ENCODE results near the gene CFAP221. TPM values are rescaled to one million over a fixed set of nuclear protein-coding genes. Genes with fewer than 3 reads are reported as not detected.

The CFAP221 gene
- total and polyA plus RNA-seq, 2 donors, result 0.14 to 0.41 TPM

DNA sequence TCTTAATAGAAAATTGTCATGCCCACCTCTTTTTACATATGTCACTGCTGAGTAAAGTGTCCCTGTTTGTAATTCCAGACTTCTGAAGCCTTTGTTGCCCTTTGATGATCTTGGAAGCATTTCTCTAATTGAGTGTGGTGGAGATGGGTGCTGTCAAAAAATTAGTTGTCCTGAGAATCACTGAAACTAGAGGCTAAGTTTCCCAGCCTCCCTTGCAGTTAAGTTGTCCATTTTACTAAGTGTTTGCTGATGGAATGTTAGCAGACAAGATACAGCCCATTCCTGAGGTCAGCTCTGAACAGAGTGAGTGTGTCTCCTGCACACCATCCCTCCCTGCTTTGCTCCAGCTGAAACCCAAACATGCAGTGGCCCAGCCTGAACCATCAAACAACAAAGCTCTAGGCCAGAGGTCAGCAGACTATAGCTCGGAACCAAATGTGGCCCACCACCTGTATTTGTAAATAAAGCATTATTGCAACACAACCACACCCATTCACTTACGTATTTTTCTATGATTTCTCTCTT lies 106.7 kb downstream of the CFAP221 start:
- no peak overlapping the region for H3K4me3 ChIP-seq (ENCODE audit: low read length in 2 of 2)

DNA sequence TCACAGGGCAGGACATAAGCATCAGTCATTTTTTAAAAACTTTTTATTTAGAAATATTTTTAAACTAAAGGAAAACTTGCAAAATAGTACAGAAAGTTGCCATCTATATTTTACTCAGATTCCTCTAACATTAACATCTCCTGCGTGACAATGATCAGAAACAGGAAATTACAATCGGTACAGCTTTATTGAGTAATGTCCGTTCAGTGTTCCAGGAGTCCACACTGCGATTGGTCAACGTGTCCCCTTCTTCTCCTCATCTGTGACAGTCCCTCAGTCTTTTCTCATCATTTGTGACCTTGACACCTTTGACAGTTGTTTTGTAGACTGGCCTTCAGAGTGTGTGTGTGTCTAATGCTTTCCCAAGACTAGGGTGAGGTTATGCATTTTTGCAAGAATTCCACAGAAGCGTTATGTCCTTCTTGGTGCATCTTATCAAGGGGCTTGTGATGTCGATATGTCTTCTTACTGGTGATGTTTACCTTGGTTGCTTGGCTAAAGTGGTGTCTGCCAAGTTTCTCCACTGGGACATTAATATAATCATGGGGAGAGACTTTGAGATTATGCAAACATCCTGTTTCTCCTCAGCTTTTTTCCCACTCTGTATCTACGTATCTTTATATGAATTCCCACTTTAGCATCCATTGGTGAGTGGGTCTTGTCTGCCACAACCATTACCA lies 113.4 kb downstream of the CFAP221 start:
- Histone ChIP-seq H3K36me3 (ENCODE audit: control insufficient read depth in 2 of 2, insufficient read depth in 2 of 2, low read length in 1 of 2) (no peaks in the 10 kb centered on the region), H3K9me3 (ENCODE audit: control insufficient read depth in 2 of 2, insufficient read depth in 1 of 2, low read length in 1 of 2) (no peaks in the 10 kb centered on the region), H3K27me3 (ENCODE audit: control insufficient read depth in 2 of 2, insufficient read depth in 1 of 2, low read length in 1 of 2) (no peaks in the 10 kb centered on the region), H3K27ac (ENCODE audit: low read depth in 1 of 2, low read length in 1 of 2) (no peak overlapping the region), H3K4me3 (ENCODE audit: low read length in 2 of 2) (no peak overlapping the region), H3K4me1 (ENCODE audit: control insufficient read depth in 2 of 2, insufficient read depth in 2 of 2, low read length in 2 of 2) (no peaks in the 10 kb centered on the region)
- WGBS, result 95% methylated on average over 8 of the region's 8 CpGs
- no peak for DNase-seq (ENCODE audit: low read depth in 6 of 9, low spot score in 9 of 9)

More for the DNA sequence above, 106.7 kb downstream of the CFAP221 start:
- no peaks in the 10 kb centered on the region for H3K9me3 ChIP-seq (ENCODE audit: control insufficient read depth in 2 of 2, insufficient read depth in 1 of 2, low read length in 1 of 2)
- no peaks in the 10 kb centered on the region for H3K36me3 ChIP-seq (ENCODE audit: control insufficient read depth in 2 of 2, insufficient read depth in 2 of 2, low read length in 1 of 2)
- WGBS, result 95% methylated on average over 2 of the region's 2 CpGs
- H3K27ac ChIP-seq (ENCODE audit: low read depth in 1 of 2, low read length in 1 of 2), result no peak overlapping the region
- H3K27me3 ChIP-seq (ENCODE audit: control insufficient read depth in 2 of 2, insufficient read depth in 1 of 2, low read length in 1 of 2), result peaks cover 0 to 2% of the 10 kb centered on the region in 2 donors
- no peaks in the 10 kb centered on the region for H3K4me1 ChIP-seq (ENCODE audit: control insufficient read depth in 2 of 2, insufficient read depth in 2 of 2, low read length in 2 of 2)
- DNase-seq (ENCODE audit: low read depth in 6 of 9, low spot score in 9 of 9), result no peak

DNA sequence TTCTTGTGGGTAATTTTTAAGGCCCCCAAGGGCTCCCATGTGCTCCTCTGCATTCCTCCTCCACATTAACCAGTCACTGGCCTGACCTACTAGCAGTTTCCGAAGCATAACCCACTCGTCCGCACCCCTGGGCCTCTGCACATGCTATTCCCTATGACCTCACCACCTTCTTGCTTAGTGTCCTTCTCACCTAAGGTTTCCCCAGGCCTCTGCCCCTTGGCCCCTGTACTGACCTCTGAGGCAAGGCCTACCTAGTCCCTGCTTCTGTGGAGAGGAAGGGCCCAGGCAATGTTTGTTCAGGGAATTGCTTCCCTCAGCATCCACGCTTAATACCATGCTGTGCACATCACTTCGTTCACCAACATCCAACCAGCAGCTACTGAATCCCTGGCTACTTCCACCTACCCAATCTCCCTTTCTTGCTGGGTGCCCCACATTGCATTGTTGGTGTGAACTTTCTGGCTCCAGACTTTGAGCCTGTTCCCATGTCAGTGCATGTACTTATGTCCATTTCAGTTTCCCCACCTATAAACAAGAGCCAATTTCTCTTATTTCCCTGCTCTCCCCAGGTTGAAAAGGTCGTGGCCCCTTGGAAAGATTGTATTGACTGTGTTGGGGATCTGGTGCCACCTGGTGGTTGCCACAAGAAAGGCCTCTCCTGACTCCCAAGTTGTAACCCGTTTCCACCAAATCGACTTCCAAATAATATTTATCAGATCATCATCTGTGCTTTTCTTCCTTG lies 115.5 kb downstream of the CFAP221 start:
- H3K27ac ChIP-seq (ENCODE audit: low read depth in 1 of 2, low read length in 1 of 2), result no peak overlapping the region
- DNase-seq (ENCODE audit: low read depth in 6 of 9, low spot score in 9 of 9), result peak in 4 of 9 donors; percentile 5 to 39 (median 22)
- WGBS, result 62% methylated on average over 8 of the region's 8 CpGs

DNA sequence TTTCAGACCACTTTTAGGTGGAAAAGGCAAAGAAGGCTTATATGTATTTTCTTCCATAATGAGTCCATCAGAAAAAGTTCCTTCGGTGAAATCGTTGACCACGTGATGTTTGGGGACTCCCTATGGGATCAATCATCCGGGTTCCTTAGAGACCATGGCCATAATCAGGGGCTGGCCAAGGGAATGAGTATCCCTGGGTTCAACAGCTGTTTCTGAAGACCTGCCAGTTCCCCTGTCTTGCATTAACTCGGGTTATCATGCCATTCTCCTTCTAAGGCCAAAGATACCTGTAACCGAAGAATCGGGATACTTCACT lies 116.1 kb downstream of the CFAP221 start:
- 51% methylated on average over 7 of the region's 7 CpGs for WGBS
- no peaks in the 10 kb centered on the region for H3K27me3 ChIP-seq (ENCODE audit: control insufficient read depth in 2 of 2, insufficient read depth in 1 of 2, low read length in 1 of 2)
- H3K9me3 ChIP-seq (ENCODE audit: control insufficient read depth in 2 of 2, insufficient read depth in 1 of 2, low read length in 1 of 2), result no peaks in the 10 kb centered on the region
- no peaks in the 10 kb centered on the region for H3K36me3 ChIP-seq (ENCODE audit: control insufficient read depth in 2 of 2, insufficient read depth in 2 of 2, low read length in 1 of 2)
- no peak overlapping the region for H3K4me3 ChIP-seq (ENCODE audit: low read length in 2 of 2)
- DNase-seq (ENCODE audit: low read depth in 6 of 9, low spot score in 9 of 9), result no peak
- H3K4me1 ChIP-seq (ENCODE audit: control insufficient read depth in 2 of 2, insufficient read depth in 2 of 2, low read length in 2 of 2), result no peaks in the 10 kb centered on the region
- H3K27ac ChIP-seq (ENCODE audit: low read depth in 1 of 2, low read length in 1 of 2), result no peak overlapping the region

More for the DNA sequence above, 115.5 kb downstream of the CFAP221 start:
- H3K36me3 ChIP-seq (ENCODE audit: control insufficient read depth in 2 of 2, insufficient read depth in 2 of 2, low read length in 1 of 2), result no peaks in the 10 kb centered on the region
- no peaks in the 10 kb centered on the region for H3K4me1 ChIP-seq (ENCODE audit: control insufficient read depth in 2 of 2, insufficient read depth in 2 of 2, low read length in 2 of 2)
- H3K9me3 ChIP-seq (ENCODE audit: control insufficient read depth in 2 of 2, insufficient read depth in 1 of 2, low read length in 1 of 2), result no peaks in the 10 kb centered on the region
- H3K4me3 ChIP-seq (ENCODE audit: low read length in 2 of 2), result no peak overlapping the region
- no peaks in the 10 kb centered on the region for H3K27me3 ChIP-seq (ENCODE audit: control insufficient read depth in 2 of 2, insufficient read depth in 1 of 2, low read length in 1 of 2)

DNA sequence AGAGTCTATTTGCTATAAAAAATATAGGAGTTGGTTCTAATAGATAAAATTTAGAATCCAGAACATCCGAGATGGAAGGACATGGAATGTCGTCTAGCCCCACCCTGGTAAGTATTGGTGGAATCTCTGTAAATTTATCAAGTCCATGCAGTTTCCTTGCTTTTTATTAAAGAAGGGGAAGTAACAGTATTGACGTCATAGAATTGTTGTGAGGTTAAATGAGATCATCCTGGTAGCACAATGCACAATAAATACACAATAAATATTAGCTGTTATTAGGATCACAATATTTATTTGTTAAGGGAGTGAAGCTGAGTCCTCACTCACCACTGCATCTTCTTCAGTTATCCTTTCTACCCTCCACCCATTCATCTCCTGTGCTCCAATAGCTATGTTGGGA lies 118.0 kb downstream of the CFAP221 start:
- no peaks in the 10 kb centered on the region for H3K4me1 ChIP-seq (ENCODE audit: control insufficient read depth in 2 of 2, insufficient read depth in 2 of 2, low read length in 2 of 2)
- WGBS, result 82% methylated on average over 3 of the region's 3 CpGs
- H3K9me3 ChIP-seq (ENCODE audit: control insufficient read depth in 2 of 2, insufficient read depth in 1 of 2, low read length in 1 of 2), result no peaks in the 10 kb centered on the region
- no peak overlapping the region for H3K4me3 ChIP-seq (ENCODE audit: low read length in 2 of 2)
- no peak overlapping the region for H3K27ac ChIP-seq (ENCODE audit: low read depth in 1 of 2, low read length in 1 of 2)
- no peaks in the 10 kb centered on the region for H3K36me3 ChIP-seq (ENCODE audit: control insufficient read depth in 2 of 2, insufficient read depth in 2 of 2, low read length in 1 of 2)
- DNase-seq (ENCODE audit: low read depth in 6 of 9, low spot score in 9 of 9), result no peak
- H3K27me3 ChIP-seq (ENCODE audit: control insufficient read depth in 2 of 2, insufficient read depth in 1 of 2, low read length in 1 of 2), result no peaks in the 10 kb centered on the region

DNA sequence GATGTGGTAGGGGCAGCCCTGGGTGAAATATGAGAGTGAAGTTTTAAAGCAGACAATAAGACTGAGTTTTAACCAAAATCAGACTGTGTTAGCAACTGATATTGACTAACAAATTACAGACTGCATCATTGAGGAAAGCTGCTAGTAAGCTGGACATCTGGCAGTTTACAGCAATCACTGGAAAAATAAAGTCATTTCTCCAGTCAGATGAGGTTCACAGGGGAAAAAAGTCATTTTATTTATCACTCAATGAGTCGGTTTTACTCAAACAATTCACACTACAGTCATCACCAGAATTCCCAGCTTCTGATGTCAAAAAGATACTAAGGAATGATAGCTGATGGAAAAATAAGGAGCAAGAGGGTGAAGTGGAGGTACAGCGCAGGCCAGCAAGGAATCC lies 124.3 kb downstream of the CFAP221 start:
- no peak overlapping the region for H3K27ac ChIP-seq (ENCODE audit: low read depth in 1 of 2, low read length in 1 of 2)
- H3K27me3 ChIP-seq (ENCODE audit: control insufficient read depth in 2 of 2, insufficient read depth in 1 of 2, low read length in 1 of 2), result no peaks in the 10 kb centered on the region
- DNase-seq (ENCODE audit: low read depth in 6 of 9, low spot score in 9 of 9), result no peak
- no peak overlapping the region for H3K4me3 ChIP-seq (ENCODE audit: low read length in 2 of 2)
- H3K4me1 ChIP-seq (ENCODE audit: control insufficient read depth in 2 of 2, insufficient read depth in 2 of 2, low read length in 2 of 2), result no peaks in the 10 kb centered on the region
- no peaks in the 10 kb centered on the region for H3K36me3 ChIP-seq (ENCODE audit: control insufficient read depth in 2 of 2, insufficient read depth in 2 of 2, low read length in 1 of 2)
- WGBS, result 93% methylated on average over 2 of the region's 2 CpGs
- no peaks in the 10 kb centered on the region for H3K9me3 ChIP-seq (ENCODE audit: control insufficient read depth in 2 of 2, insufficient read depth in 1 of 2, low read length in 1 of 2)

DNA sequence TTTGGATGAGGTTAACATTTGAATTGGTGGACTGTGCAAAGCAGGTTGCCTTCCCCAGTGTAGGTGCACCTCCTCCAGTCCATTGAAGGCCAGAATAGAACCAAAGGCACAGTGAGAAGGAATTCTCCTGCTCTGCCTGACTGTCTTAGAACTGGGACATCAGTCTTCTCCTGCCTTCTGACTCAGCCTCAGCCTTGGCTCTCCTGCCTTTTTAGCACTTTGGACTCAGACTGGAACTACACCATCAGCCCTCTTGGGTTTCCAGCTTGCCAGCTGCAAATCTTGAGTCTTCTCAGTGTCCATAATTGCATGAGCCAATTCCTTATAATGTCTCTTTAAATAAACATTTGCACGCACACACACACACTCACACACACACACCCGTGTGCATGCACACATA lies 126.8 kb downstream of the CFAP221 start:
- Histone ChIP-seq H3K27me3 (ENCODE audit: control insufficient read depth in 2 of 2, insufficient read depth in 1 of 2, low read length in 1 of 2) (no peaks in the 10 kb centered on the region), H3K4me1 (ENCODE audit: control insufficient read depth in 2 of 2, insufficient read depth in 2 of 2, low read length in 2 of 2) (no peaks in the 10 kb centered on the region), H3K36me3 (ENCODE audit: control insufficient read depth in 2 of 2, insufficient read depth in 2 of 2, low read length in 1 of 2) (no peaks in the 10 kb centered on the region), H3K9me3 (ENCODE audit: control insufficient read depth in 2 of 2, insufficient read depth in 1 of 2, low read length in 1 of 2) (no peaks in the 10 kb centered on the region), H3K4me3 (ENCODE audit: low read length in 2 of 2) (no peak overlapping the region), H3K27ac (ENCODE audit: low read depth in 1 of 2, low read length in 1 of 2) (no peak overlapping the region)
- WGBS, result 92% methylated on average over 2 of the region's 2 CpGs
- DNase-seq (ENCODE audit: low read depth in 6 of 9, low spot score in 9 of 9), result no peak

DNA sequence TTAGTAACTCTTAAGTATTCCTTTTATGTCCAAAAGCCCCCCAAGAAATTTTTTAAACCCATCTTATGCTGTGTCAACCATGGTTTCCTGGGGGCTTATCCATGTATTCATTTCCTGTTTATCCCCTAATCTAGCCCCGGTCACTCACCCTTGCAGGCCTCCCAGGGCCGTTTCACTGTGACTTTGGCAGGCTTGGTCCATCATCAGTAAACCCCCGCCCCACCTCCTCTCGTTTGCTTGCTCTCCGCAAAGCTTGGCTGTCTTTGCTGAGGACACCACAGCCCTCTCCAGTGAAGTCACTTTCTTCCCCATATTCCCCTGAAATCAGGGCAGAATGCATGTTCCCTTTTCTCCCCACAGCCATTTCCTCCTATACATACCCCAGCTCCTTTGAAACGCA lies 127.5 kb downstream of the CFAP221 start:
- Histone ChIP-seq H3K9me3 (ENCODE audit: control insufficient read depth in 2 of 2, insufficient read depth in 1 of 2, low read length in 1 of 2) (no peaks in the 10 kb centered on the region), H3K27me3 (ENCODE audit: control insufficient read depth in 2 of 2, insufficient read depth in 1 of 2, low read length in 1 of 2) (no peaks in the 10 kb centered on the region), H3K4me1 (ENCODE audit: control insufficient read depth in 2 of 2, insufficient read depth in 2 of 2, low read length in 2 of 2) (no peaks in the 10 kb centered on the region), H3K27ac (ENCODE audit: low read depth in 1 of 2, low read length in 1 of 2) (no peak overlapping the region), H3K4me3 (ENCODE audit: low read length in 2 of 2) (no peak overlapping the region), H3K36me3 (ENCODE audit: control insufficient read depth in 2 of 2, insufficient read depth in 2 of 2, low read length in 1 of 2) (no peaks in the 10 kb centered on the region)
- no peak for DNase-seq (ENCODE audit: low read depth in 6 of 9, low spot score in 9 of 9)
- 65% methylated on average over 6 of the region's 6 CpGs for WGBS

DNA sequence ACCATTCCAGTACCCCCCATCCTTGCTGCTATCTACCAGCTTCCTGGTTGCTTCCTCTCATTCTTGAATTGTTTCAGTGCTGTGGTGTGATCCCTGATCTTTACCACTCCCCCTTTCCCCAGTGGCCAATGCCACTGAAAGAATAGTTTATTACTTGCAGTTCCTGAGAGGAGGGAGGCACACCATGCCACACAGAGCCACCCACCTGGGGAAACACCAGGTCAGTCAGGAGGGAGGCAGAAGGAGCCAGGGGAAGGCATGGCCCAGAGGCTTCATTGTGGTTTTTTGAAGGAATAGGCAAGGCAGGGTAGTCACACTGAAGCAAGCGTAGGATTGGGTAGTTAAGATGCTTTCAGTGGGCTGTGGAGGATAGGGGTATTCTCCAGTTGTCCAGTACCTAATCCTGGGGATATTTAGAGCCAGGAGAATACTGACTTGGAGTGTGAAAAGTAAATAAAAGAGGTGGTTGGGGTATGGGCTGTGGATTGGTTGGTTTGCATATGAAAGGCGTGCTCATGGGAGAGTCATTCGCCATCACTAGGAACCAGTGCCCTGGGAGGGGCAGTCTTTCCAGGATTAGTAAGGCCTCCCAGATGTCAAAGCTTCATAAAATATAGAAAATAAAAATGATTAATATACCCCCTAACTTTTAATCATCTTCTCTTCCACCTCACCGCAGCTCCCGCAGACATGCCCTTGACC lies 128.1 kb downstream of the CFAP221 start:
- Histone ChIP-seq H3K27me3 (ENCODE audit: control insufficient read depth in 2 of 2, insufficient read depth in 1 of 2, low read length in 1 of 2) (no peaks in the 10 kb centered on the region), H3K4me1 (ENCODE audit: control insufficient read depth in 2 of 2, insufficient read depth in 2 of 2, low read length in 2 of 2) (no peaks in the 10 kb centered on the region), H3K9me3 (ENCODE audit: control insufficient read depth in 2 of 2, insufficient read depth in 1 of 2, low read length in 1 of 2) (no peaks in the 10 kb centered on the region), H3K4me3 (ENCODE audit: low read length in 2 of 2) (no peak overlapping the region), H3K27ac (ENCODE audit: low read depth in 1 of 2, low read length in 1 of 2) (no peak overlapping the region), H3K36me3 (ENCODE audit: control insufficient read depth in 2 of 2, insufficient read depth in 2 of 2, low read length in 1 of 2) (no peaks in the 10 kb centered on the region)
- WGBS, result 99% methylated on average over 5 of the region's 5 CpGs
- no peak for DNase-seq (ENCODE audit: low read depth in 6 of 9, low spot score in 9 of 9)
